Esophagus squamous epithelium (tissue), 5 donors: ENCODE results near the gene HTR3A. TPM values are rescaled to one million over a fixed set of nuclear protein-coding genes. Genes with fewer than 3 reads are reported as not detected.

ENCODE experiments used
- DNase-seq: peaks from one replicate; lab custom pipeline; 2025; lab: John Stamatoyannopoulos, UW
- H3K27ac ChIP-seq, 4 donors: fragments of 200-600 bp; sonication (generic); one replicate each; pipeline ENCODE4 v1.5.1; 2016 to 2019; ENCODE audit warnings: mild to moderate bottlenecking in 1 of 4
- H3K27me3 ChIP-seq, 4 donors: fragments of 200-600 bp; sonication (generic); 1 replicate in 3 of 4; 2 replicates in 1 of 4; pipeline versions ENCODE4 v1.5.1 to v1.6.0; 2017 to 2021; ENCODE audit warnings: antibody characterized with exemption in 1 of 4
- H3K36me3 ChIP-seq, 3 donors: fragments of 200-600 bp; sonication (generic); one replicate each; pipeline ENCODE4 v1.5.1; 2016 to 2019
- H3K4me1 ChIP-seq, 3 donors: fragments of 200-600 bp; sonication (generic); one replicate each; pipeline ENCODE4 v1.5.1; 2017 to 2019
- H3K4me3 ChIP-seq, 4 donors: fragments of 200-600 bp; sonication (generic); 1 replicate in 3 of 4; 2 replicates in 1 of 4; pipeline ENCODE4 v1.5.1; 2016 to 2019; ENCODE audit warnings: mild to moderate bottlenecking in 2 of 4, moderate library complexity in 1 of 4
- H3K9me3 ChIP-seq, 3 donors: fragments of 200-600 bp; sonication (generic); one replicate each; pipeline ENCODE4 v1.5.1; 2016 to 2019
- POLR2A ChIP-seq, 4 donors: fragments of 450-650 bp; IDR thresholded peaks; one replicate each; pipeline ENCODE4 v1.6.1; 2017; ENCODE audit warnings: antibody characterized with exemption in 4 of 4, mild to moderate bottlenecking in 4 of 4, moderate library complexity in 3 of 4
- WGBS, 2 donors: methylation state at CpG; one replicate each; pipeline ENCODE4 v1.1.5; 2018; 5-methylcytosine and 5-hydroxymethylcytosine counted together
- intact Hi-C: fragments of 100-400 bp; cut with DNase I; formaldehyde crosslinking; loops from one replicate; pipeline ENCODE4 v1.15.0; 2022
- total RNA-seq, 4 donors: library from RNA; depleted of rRNA; stranded (reverse); fragments of >200 nt; gene quantifications; one replicate each; pipeline ENCODE4 v1.1.0, GENCODE V29; 2016
- TF ChIP-seq, protein P1 (sequence below), 6 experiments: fragments of 450-650 bp in 4 of 6; fragments of 200-600 bp in 2 of 6; sonication (generic) in 2 of 6; IDR thresholded peaks; one replicate each; pipeline ENCODE4 v1.5.1; 2016 to 2019; ENCODE audit warnings: antibody characterized with exemption in 6 of 6, mild to moderate bottlenecking in 4 of 6, moderate library complexity in 4 of 6
- donor health status: DM: yes; HTN: yes; CAD: no.

The HTR3A gene
- total RNA-seq, 4 donors from 2014 or later, result not detected

DNA sequence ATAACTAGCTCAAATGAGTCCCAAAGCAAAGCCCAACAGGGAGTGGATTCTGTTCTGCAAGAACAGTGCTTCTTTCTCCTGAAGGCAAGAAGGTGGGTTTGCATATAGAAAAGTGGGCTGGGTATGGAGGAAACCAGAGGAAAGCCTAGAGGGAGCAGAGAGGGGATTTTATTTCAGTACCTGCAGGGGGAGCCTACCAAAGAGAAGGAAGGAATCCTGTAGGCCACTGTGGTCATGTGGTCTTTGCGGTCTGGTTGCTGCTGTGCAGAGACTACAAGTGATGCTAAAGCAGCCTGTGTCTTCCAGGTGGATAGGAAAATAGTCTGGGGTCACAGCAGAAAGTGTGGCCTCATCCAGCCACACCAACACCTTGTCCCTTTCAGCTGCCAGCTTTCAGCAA lies 51.4 kb downstream of the HTR3A start:
- no peaks in the 10 kb centered on the region for H3K36me3 ChIP-seq
- H3K4me3 ChIP-seq, result no peak overlapping the region
- WGBS, 2 donors, result 44 to 56% methylated on average over 1 of the region's 1 CpG
- TF ChIP-seq, protein P1, sequence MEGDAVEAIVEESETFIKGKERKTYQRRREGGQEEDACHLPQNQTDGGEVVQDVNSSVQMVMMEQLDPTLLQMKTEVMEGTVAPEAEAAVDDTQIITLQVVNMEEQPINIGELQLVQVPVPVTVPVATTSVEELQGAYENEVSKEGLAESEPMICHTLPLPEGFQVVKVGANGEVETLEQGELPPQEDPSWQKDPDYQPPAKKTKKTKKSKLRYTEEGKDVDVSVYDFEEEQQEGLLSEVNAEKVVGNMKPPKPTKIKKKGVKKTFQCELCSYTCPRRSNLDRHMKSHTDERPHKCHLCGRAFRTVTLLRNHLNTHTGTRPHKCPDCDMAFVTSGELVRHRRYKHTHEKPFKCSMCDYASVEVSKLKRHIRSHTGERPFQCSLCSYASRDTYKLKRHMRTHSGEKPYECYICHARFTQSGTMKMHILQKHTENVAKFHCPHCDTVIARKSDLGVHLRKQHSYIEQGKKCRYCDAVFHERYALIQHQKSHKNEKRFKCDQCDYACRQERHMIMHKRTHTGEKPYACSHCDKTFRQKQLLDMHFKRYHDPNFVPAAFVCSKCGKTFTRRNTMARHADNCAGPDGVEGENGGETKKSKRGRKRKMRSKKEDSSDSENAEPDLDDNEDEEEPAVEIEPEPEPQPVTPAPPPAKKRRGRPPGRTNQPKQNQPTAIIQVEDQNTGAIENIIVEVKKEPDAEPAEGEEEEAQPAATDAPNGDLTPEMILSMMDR (IDR thresholded peaks at IDR 0.05), result no peak
- no peak for TF ChIP-seq POLR2A (IDR thresholded peaks at IDR 0.05)
- DNase-seq, result no peak
- H3K4me1 ChIP-seq, result no peaks in the 10 kb centered on the region
- no peak overlapping the region for H3K27ac ChIP-seq
- peaks cover 0 to 32% (median 0%) of the 10 kb centered on the region in 4 donors for H3K27me3 ChIP-seq
- intact Hi-C loops, result no loop called here
- no peaks in the 10 kb centered on the region for H3K9me3 ChIP-seq

GRCh38 chr11:114027391-114027790 lies 52.5 kb downstream of the HTR3A start:
- no peak for DNase-seq
- TF ChIP-seq POLR2A (IDR thresholded peaks at IDR 0.05), result no peak
- TF ChIP-seq, protein P1 (IDR thresholded peaks at IDR 0.05), result no peak
- Histone ChIP-seq H3K36me3 (no peaks in the 10 kb centered on the region), H3K9me3 (no peaks in the 10 kb centered on the region), H3K4me1 (no peaks in the 10 kb centered on the region), H3K27ac (no peak overlapping the region), H3K4me3 (no peak overlapping the region), H3K27me3 (peaks cover 0 to 39% (median 0%) of the 10 kb centered on the region in 4 donors)
- WGBS, 2 donors, result 79 to 93% methylated on average over 5 to 11 of the region's 11 CpGs
- intact Hi-C loops, result no loop called here

GRCh38 chr11:114027926-114028325 lies 53.0 kb downstream of the HTR3A start:
- H3K27ac ChIP-seq, result no peak overlapping the region
- no peak for TF ChIP-seq POLR2A (IDR thresholded peaks at IDR 0.05)
- TF ChIP-seq, protein P1 (IDR thresholded peaks at IDR 0.05), result no peak

DNA sequence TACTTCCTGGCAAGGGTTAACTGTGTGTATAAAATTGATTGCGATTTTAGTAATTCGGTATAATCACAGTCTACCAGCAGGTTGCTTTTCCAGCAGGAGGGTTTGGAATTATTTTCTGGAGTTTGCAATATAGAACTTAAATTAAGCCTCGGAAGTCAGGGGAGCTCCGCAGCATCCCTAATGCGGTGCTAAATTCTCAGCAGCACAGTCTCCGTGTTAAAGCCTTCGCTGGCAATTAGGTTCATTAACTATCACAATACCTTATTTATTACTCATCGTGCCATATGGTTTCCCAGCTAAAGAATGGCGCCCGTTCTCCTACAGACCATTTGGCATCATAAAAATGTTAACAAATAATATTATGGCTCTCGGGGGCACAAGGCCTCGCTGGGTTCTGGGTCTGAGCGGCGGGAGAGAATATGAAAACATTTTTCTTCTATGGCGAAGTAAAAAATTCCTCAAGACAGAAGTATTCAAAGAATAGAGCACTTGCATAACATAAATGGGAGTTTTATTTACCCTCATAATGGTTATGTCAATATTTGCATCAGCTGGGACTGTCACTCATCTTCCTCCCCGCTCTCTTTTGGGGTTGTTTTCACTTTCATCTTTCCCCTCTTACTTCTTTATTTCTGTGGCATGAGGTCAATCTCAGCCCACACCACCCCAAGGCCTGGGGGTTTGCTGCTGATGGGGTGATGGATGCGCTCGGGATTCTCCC lies 56.5 kb downstream of the HTR3A start:
- TF ChIP-seq POLR2A (IDR thresholded peaks at IDR 0.05), result no peak
- TF ChIP-seq, protein P1 (IDR thresholded peaks at IDR 0.05), result no peak
- WGBS, 2 donors, result 78 to 84% methylated on average over 18 of the region's 18 CpGs

More at GRCh38 chr11:114027926-114028325, 53.0 kb downstream of the HTR3A start:
- H3K36me3 ChIP-seq, result no peaks in the 10 kb centered on the region
- H3K4me3 ChIP-seq, result no peak overlapping the region
- no peaks in the 10 kb centered on the region for H3K9me3 ChIP-seq
- peaks cover 0 to 39% (median 0%) of the 10 kb centered on the region in 4 donors for H3K27me3 ChIP-seq
- no peak for DNase-seq
- intact Hi-C loops, result no loop called here
- 54 to 72% methylated on average over 4 of the region's 4 CpGs for WGBS, 2 donors
- no peaks in the 10 kb centered on the region for H3K4me1 ChIP-seq

GRCh38 chr11:114031967-114032320 lies 57.0 kb downstream of the HTR3A start:
- Histone ChIP-seq H3K36me3 (no peaks in the 10 kb centered on the region), H3K9me3 (no peaks in the 10 kb centered on the region), H3K27me3 (peaks cover 0 to 48% (median 1%) of the 10 kb centered on the region in 4 donors), H3K27ac (no peak overlapping the region), H3K4me3 (no peak overlapping the region), H3K4me1 (peaks cover 0 to 14% (median 8%) of the 10 kb centered on the region in 3 donors)
- no peak for DNase-seq
- TF ChIP-seq POLR2A (IDR thresholded peaks at IDR 0.05), result no peak
- TF ChIP-seq, protein P1 (IDR thresholded peaks at IDR 0.05), result no peak
- intact Hi-C loops, result loop anchor here (5.0 kb wide), 1 partner anchor 230 kb away; no protein-coding TSS in a partner anchor
- 64% methylated on average over 4 of the region's 5 CpGs; no CpG with 5 or more reads in 1 of the 2 donors for WGBS, 2 donors

More for the DNA sequence above, 56.5 kb downstream of the HTR3A start:
- no peaks in the 10 kb centered on the region for H3K36me3 ChIP-seq
- intact Hi-C loops, result loop anchor here (5.0 kb wide), 1 partner anchor 231 kb away; no protein-coding TSS in a partner anchor
- H3K9me3 ChIP-seq, result no peaks in the 10 kb centered on the region
- H3K4me1 ChIP-seq, result peaks cover 0 to 9% (median 6%) of the 10 kb centered on the region in 3 donors
- no peak for DNase-seq
- no peak overlapping the region for H3K27ac ChIP-seq
- peaks cover 0 to 47% (median 1%) of the 10 kb centered on the region in 4 donors for H3K27me3 ChIP-seq
- no peak overlapping the region for H3K4me3 ChIP-seq
